Measurements from ENCODE around the gene HES5.

HES5 gene

GRCh38 chr1:2501041-2501819 lies 28.8 kb downstream of the HES5 start:
- Histone ChIP-seq H3K27ac (no peak overlapping the region), H3K4me2 (no peak overlapping the region), H3K4me3 (IDR thresholded peaks at IDR 0.05; ENCODE audit: insufficient read depth, low read depth, low read length) (no peak overlapping the region), H3K36me3 (ENCODE audit: insufficient read depth) (no peaks in the 10 kb centered on the region), H3K79me2 (ENCODE audit: insufficient read depth, low read depth) (no peaks in the 10 kb centered on the region), H3K9ac (no peak overlapping the region), H3K4me1 (ENCODE audit: low read depth, poor library complexity, severe bottlenecking) (no peaks in the 10 kb centered on the region), H3K27me3 (ENCODE audit: insufficient read depth, low read depth) (peaks cover 56% of the 10 kb centered on the region), H4K20me1 (ENCODE audit: insufficient read depth) (no peaks in the 10 kb centered on the region), H2AFZ (ENCODE audit: low read depth) (no peak overlapping the region)
- no peak for TF ChIP-seq CTCF (conservative IDR thresholded peaks at IDR 0.05; ENCODE audit: low read depth, low read length)

- Histone ChIP-seq H3K4me2 (no peak overlapping the region), H3K4me1 (ENCODE audit: low read depth, poor library complexity, severe bottlenecking) (no peaks in the 10 kb centered on the region)
Measured at GRCh38 chr1:2499986-2500596, 30.0 kb downstream of the HES5 start.

GRCh38 chr1:2499260-2499659 lies 30.8 kb downstream of the HES5 start:
- no peak for TF ChIP-seq CTCF (conservative IDR thresholded peaks at IDR 0.05; ENCODE audit: low read depth, low read length)
- H3K4me1 ChIP-seq (ENCODE audit: low read depth, poor library complexity, severe bottlenecking): no peaks in the 10 kb centered on the region
- no peak overlapping the region for H3K9ac ChIP-seq
- H4K20me1 ChIP-seq (ENCODE audit: insufficient read depth): no peaks in the 10 kb centered on the region
- no peak overlapping the region for H2AFZ ChIP-seq (ENCODE audit: low read depth)
- no peak overlapping the region for H3K4me3 ChIP-seq (IDR thresholded peaks at IDR 0.05; ENCODE audit: insufficient read depth, low read depth, low read length)
- H3K27me3 ChIP-seq (ENCODE audit: insufficient read depth, low read depth): peaks cover 76% of the 10 kb centered on the region
- no peak overlapping the region for H3K27ac ChIP-seq
- H3K79me2 ChIP-seq (ENCODE audit: insufficient read depth, low read depth): no peaks in the 10 kb centered on the region
- H3K4me2 ChIP-seq: no peak overlapping the region
- no peaks in the 10 kb centered on the region for H3K36me3 ChIP-seq (ENCODE audit: insufficient read depth)

More at GRCh38 chr1:2499986-2500596, 30.0 kb downstream of the HES5 start:
- Histone ChIP-seq H3K36me3 (ENCODE audit: insufficient read depth) (no peaks in the 10 kb centered on the region), H3K4me3 (IDR thresholded peaks at IDR 0.05; ENCODE audit: insufficient read depth, low read depth, low read length) (no peak overlapping the region), H3K27me3 (ENCODE audit: insufficient read depth, low read depth) (peaks cover 68% of the 10 kb centered on the region), H3K27ac (no peak overlapping the region), H3K79me2 (ENCODE audit: insufficient read depth, low read depth) (no peaks in the 10 kb centered on the region), H4K20me1 (ENCODE audit: insufficient read depth) (no peaks in the 10 kb centered on the region), H2AFZ (ENCODE audit: low read depth) (no peak overlapping the region), H3K9ac (no peak overlapping the region)
- TF ChIP-seq CTCF (conservative IDR thresholded peaks at IDR 0.05; ENCODE audit: low read depth, low read length): no peak

- H3K4me3 ChIP-seq (IDR thresholded peaks at IDR 0.05; ENCODE audit: insufficient read depth, low read depth, low read length): no peak overlapping the region
- H3K36me3 ChIP-seq (ENCODE audit: insufficient read depth): no peaks in the 10 kb centered on the region
- no peaks in the 10 kb centered on the region for H3K4me1 ChIP-seq (ENCODE audit: low read depth, poor library complexity, severe bottlenecking)
- peaks cover 81% of the 10 kb centered on the region for H3K27me3 ChIP-seq (ENCODE audit: insufficient read depth, low read depth)
- no peak overlapping the region for H3K9ac ChIP-seq
- no peaks in the 10 kb centered on the region for H3K79me2 ChIP-seq (ENCODE audit: insufficient read depth, low read depth)
- H3K4me2 ChIP-seq: no peak overlapping the region
- no peak overlapping the region for H2AFZ ChIP-seq (ENCODE audit: low read depth)
- H4K20me1 ChIP-seq (ENCODE audit: insufficient read depth): no peaks in the 10 kb centered on the region
- no peak for TF ChIP-seq CTCF (conservative IDR thresholded peaks at IDR 0.05; ENCODE audit: low read depth, low read length)
- H3K27ac ChIP-seq: no peak overlapping the region
Measured at GRCh38 chr1:2498648-2499047, 31.4 kb downstream of the HES5 start.

All from KMS-11 (cell line).